ENCODE results near the gene LDAH. TPM values are rescaled to one million over a fixed set of nuclear protein-coding genes. Genes with fewer than 3 reads are reported as not detected.

LDAH gene
- total RNA-seq, 1 donor from 2014 or later, result 34.7 TPM

DNA sequence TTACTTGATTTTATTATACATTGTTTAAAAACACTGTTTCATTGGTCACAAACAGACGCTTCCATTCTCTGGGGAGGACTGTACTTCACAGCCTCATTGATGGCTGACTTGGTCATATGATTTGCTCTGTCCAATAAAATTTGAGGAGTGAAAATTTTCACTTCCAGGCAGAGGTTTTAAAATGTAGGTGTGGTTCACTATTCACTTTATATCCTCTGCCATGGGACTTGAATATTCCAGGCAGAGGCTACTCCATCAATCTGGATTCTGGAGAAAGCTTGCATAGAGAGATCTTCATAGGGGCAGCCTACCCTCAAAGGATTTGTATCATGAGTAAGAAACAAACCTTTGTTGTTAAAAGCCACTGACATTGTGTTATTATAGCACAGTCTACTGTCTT, 56.7 kb downstream of the LDAH start:
- H3K4me1 Mint-ChIP-seq (ENCODE audit: low read depth), result no peaks in the 10 kb centered on the region
- intact Hi-C loops (cut with micrococcal nuclease), result no loop called here
- H3K27ac Mint-ChIP-seq, result no peak overlapping the region
- H3K36me3 Mint-ChIP-seq (ENCODE audit: low read depth), result peaks cover 8% of the 10 kb centered on the region
- DNase-seq (ENCODE audit: low spot score), result no peak
- H3K9me3 Mint-ChIP-seq, result no peaks in the 10 kb centered on the region
- no peaks in the 10 kb centered on the region for H3K27me3 Mint-ChIP-seq (ENCODE audit: insufficient read depth)
- H3K4me3 Mint-ChIP-seq, result no peak overlapping the region

DNA sequence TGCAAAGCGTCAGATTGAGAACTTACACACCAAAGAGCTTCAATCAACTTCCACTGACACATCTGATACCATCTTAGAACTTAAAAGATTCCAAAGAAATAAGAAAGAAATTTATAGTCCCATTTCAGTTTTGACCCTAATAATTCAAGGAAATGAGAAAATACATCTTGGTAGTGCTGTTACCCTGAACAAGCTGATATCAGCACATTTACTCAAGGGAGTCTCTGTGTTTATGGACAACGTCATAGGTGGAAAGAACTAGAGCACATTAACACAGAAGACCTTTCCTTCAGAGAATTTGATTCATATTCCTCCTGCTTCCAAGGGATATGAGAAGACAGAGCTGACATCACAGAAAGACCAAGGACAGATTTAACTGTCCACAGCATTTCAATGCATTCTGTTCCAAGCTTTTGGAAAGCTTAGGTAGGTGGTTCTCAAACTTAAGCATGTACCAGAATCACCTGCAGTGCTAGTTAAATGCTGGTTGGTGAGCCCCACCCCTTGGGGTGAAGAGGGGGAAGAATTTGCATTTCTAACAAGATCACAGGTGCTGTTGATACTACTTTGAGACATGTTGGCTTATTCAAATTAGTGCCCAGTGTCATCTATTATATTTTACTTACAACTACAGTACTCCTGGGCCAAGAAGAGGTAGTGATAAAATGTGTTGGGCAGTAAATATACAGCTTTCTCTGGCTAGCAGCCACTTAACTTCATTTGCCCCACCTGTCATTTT, 59.8 kb downstream of the LDAH start:
- no peaks in the 10 kb centered on the region for H3K27me3 Mint-ChIP-seq (ENCODE audit: insufficient read depth)
- H3K4me3 Mint-ChIP-seq, result no peak overlapping the region
- H3K9me3 Mint-ChIP-seq, result peaks cover 10% of the 10 kb centered on the region
- intact Hi-C loops (cut with micrococcal nuclease), result no loop called here
- no peak for DNase-seq (ENCODE audit: low spot score)
- H3K36me3 Mint-ChIP-seq (ENCODE audit: low read depth), result peaks cover 23% of the 10 kb centered on the region
- no peak overlapping the region for H3K27ac Mint-ChIP-seq
- peaks cover 11% of the 10 kb centered on the region for H3K4me1 Mint-ChIP-seq (ENCODE audit: low read depth)

DNA sequence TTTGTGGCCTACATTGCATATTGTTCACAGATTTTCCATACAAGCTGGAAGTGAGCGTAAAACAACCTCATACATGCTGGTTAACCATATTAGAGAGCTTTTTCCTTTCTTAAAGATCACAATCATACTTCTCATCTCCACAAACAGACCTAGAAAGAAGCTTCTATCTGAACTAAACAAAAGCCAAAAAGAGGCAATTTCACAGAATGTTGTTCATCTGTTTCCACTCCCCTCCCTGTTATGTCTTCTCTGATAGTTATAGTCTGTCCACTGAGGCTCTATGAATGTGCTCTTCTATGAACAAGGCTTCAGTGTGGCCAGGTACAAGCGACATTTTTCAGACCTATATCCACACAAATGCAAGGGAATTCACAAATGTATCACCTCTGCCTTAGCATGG, 63.4 kb downstream of the LDAH start:
- intact Hi-C loops (cut with micrococcal nuclease), result loop anchor here (2.0 kb wide), 1 partner anchor 59 kb away; no protein-coding TSS in a partner anchor
- Mint-ChIP-seq H3K27me3 (ENCODE audit: insufficient read depth) (no peaks in the 10 kb centered on the region), H3K4me1 (ENCODE audit: low read depth) (peaks cover 11% of the 10 kb centered on the region), H3K9me3 (peaks cover 10% of the 10 kb centered on the region), H3K36me3 (ENCODE audit: low read depth) (peaks cover 19% of the 10 kb centered on the region), H3K27ac (peak overlapping the region; percentile 73), H3K4me3 (no peak overlapping the region)
- no peak for DNase-seq (ENCODE audit: low spot score)

GRCh38 chr2:20758997-20759396, 63.9 kb downstream of the LDAH start:
- H3K36me3 Mint-ChIP-seq (ENCODE audit: low read depth), result peaks cover 16% of the 10 kb centered on the region

GRCh38 chr2:20757405-20758090, 65.4 kb downstream of the LDAH start:
- H3K4me1 Mint-ChIP-seq (ENCODE audit: low read depth), result peaks cover 11% of the 10 kb centered on the region
- intact Hi-C loops (cut with micrococcal nuclease), result loop anchor here (2.0 kb wide), 1 partner anchor 61 kb away; no protein-coding TSS in a partner anchor
- no peak for DNase-seq (ENCODE audit: low spot score)
- no peaks in the 10 kb centered on the region for H3K27me3 Mint-ChIP-seq (ENCODE audit: insufficient read depth)
- no peak overlapping the region for H3K4me3 Mint-ChIP-seq
- H3K27ac Mint-ChIP-seq, result no peak overlapping the region
- H3K9me3 Mint-ChIP-seq, result peaks cover 10% of the 10 kb centered on the region
- H3K36me3 Mint-ChIP-seq (ENCODE audit: low read depth), result peaks cover 18% of the 10 kb centered on the region

More at GRCh38 chr2:20758997-20759396, 63.9 kb downstream of the LDAH start:
- peaks cover 10% of the 10 kb centered on the region for H3K9me3 Mint-ChIP-seq
- no peaks in the 10 kb centered on the region for H3K27me3 Mint-ChIP-seq (ENCODE audit: insufficient read depth)
- intact Hi-C loops (cut with micrococcal nuclease), result loop anchor here (2.0 kb wide), 1 partner anchor 60 kb away; no protein-coding TSS in a partner anchor
- peaks cover 11% of the 10 kb centered on the region for H3K4me1 Mint-ChIP-seq (ENCODE audit: low read depth)
- H3K4me3 Mint-ChIP-seq, result no peak overlapping the region
- H3K27ac Mint-ChIP-seq, result peak overlapping the region; percentile 73
- no peak for DNase-seq (ENCODE audit: low spot score)

- H3K27me3 Mint-ChIP-seq (ENCODE audit: insufficient read depth), result no peaks in the 10 kb centered on the region
- peaks cover 15% of the 10 kb centered on the region for H3K36me3 Mint-ChIP-seq (ENCODE audit: low read depth)
- peaks cover 4% of the 10 kb centered on the region for H3K9me3 Mint-ChIP-seq
- intact Hi-C loops (cut with micrococcal nuclease), result no loop called here
- H3K4me1 Mint-ChIP-seq (ENCODE audit: low read depth), result peaks cover 11% of the 10 kb centered on the region
- no peak overlapping the region for H3K4me3 Mint-ChIP-seq
- no peak overlapping the region for H3K27ac Mint-ChIP-seq
- DNase-seq (ENCODE audit: low spot score), result no peak
Observed at GRCh38 chr2:20755132-20755800, 67.6 kb downstream of the LDAH start.

DNA sequence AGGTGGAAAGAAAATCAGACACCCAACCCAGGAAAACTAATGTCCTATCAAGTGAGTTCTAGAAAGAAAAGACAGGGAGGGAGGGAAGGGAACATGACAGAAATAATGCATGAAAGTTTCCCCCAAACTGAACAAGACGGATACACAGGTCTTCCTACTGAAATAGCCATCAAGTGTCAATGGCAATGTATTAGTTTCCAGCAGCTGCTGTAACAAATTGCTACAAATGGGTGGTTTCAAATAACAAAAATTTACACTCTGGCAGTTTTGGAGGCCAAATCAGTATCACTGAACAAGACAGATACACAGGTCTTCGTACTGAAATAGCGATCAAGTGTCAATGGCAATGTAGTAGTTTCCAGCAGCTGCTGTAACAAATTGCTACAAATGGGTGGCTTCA, 70.6 kb downstream of the LDAH start:
- H3K27me3 Mint-ChIP-seq (ENCODE audit: insufficient read depth), result no peaks in the 10 kb centered on the region
- no peak for DNase-seq (ENCODE audit: low spot score)
- no peak overlapping the region for H3K4me3 Mint-ChIP-seq
- no peaks in the 10 kb centered on the region for H3K4me1 Mint-ChIP-seq (ENCODE audit: low read depth)
- no peaks in the 10 kb centered on the region for H3K9me3 Mint-ChIP-seq
- no peak overlapping the region for H3K27ac Mint-ChIP-seq
- intact Hi-C loops (cut with micrococcal nuclease), result no loop called here
- H3K36me3 Mint-ChIP-seq (ENCODE audit: low read depth), result peaks cover 6% of the 10 kb centered on the region

- Mint-ChIP-seq H3K4me1 (ENCODE audit: low read depth) (no peaks in the 10 kb centered on the region), H3K27ac (no peak overlapping the region), H3K27me3 (ENCODE audit: insufficient read depth) (no peaks in the 10 kb centered on the region), H3K9me3 (no peaks in the 10 kb centered on the region), H3K4me3 (no peak overlapping the region), H3K36me3 (ENCODE audit: low read depth) (peaks cover 1% of the 10 kb centered on the region)
- DNase-seq (ENCODE audit: low spot score), result no peak
- intact Hi-C loops (cut with micrococcal nuclease), result no loop called here
Observed at GRCh38 chr2:20747317-20747716, 75.6 kb downstream of the LDAH start.

- no peaks in the 10 kb centered on the region for H3K27me3 Mint-ChIP-seq (ENCODE audit: insufficient read depth)
- no peak for DNase-seq (ENCODE audit: low spot score)
- H3K27ac Mint-ChIP-seq, result no peak overlapping the region
- no peaks in the 10 kb centered on the region for H3K36me3 Mint-ChIP-seq (ENCODE audit: low read depth)
- H3K4me1 Mint-ChIP-seq (ENCODE audit: low read depth), result no peaks in the 10 kb centered on the region
- H3K9me3 Mint-ChIP-seq, result no peaks in the 10 kb centered on the region
- H3K4me3 Mint-ChIP-seq, result no peak overlapping the region
- intact Hi-C loops (cut with micrococcal nuclease), result no loop called here
Observed at GRCh38 chr2:20745924-20746555, 76.9 kb downstream of the LDAH start.

GRCh38 chr2:20744366-20745335, 78.2 kb downstream of the LDAH start:
- Mint-ChIP-seq H3K36me3 (ENCODE audit: low read depth) (no peaks in the 10 kb centered on the region), H3K4me1 (ENCODE audit: low read depth) (no peaks in the 10 kb centered on the region), H3K27ac (no peak overlapping the region)

GRCh38 chr2:20738772-20739171, 84.1 kb downstream of the LDAH start:
- Mint-ChIP-seq H3K27me3 (ENCODE audit: insufficient read depth) (no peaks in the 10 kb centered on the region), H3K4me1 (ENCODE audit: low read depth) (peaks cover 14% of the 10 kb centered on the region), H3K9me3 (no peaks in the 10 kb centered on the region), H3K4me3 (no peak overlapping the region), H3K27ac (no peak overlapping the region), H3K36me3 (ENCODE audit: low read depth) (peaks cover 23% of the 10 kb centered on the region)
- intact Hi-C loops (cut with micrococcal nuclease), result no loop called here
- DNase-seq (ENCODE audit: low spot score), result no peak

More at GRCh38 chr2:20744366-20745335, 78.2 kb downstream of the LDAH start:
- no peaks in the 10 kb centered on the region for H3K27me3 Mint-ChIP-seq (ENCODE audit: insufficient read depth)
- no peak for DNase-seq (ENCODE audit: low spot score)
- no peaks in the 10 kb centered on the region for H3K9me3 Mint-ChIP-seq
- intact Hi-C loops (cut with micrococcal nuclease), result no loop called here
- H3K4me3 Mint-ChIP-seq, result no peak overlapping the region

DNA sequence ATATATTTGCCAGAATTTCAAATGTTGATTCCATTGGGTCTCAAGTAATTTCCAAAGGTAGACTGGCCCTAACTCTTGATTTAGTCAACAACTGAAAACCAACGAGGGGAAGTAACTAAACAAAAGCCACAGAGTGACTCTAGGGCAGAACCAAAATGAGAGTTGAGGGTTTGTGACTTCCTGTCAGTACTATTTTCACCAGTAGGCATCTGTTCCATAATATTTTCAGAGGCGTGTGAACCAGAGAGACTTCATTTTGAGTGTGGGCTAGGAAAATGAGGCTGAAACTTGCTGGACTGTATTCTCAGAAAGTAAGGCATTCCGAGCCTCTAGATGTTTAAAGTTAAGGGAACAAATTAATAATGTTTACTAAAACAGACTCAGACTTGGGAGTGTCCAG, 85.4 kb downstream of the LDAH start:
- peaks cover 14% of the 10 kb centered on the region for H3K4me1 Mint-ChIP-seq (ENCODE audit: low read depth)
- H3K36me3 Mint-ChIP-seq (ENCODE audit: low read depth), result peaks cover 23% of the 10 kb centered on the region
- DNase-seq (ENCODE audit: low spot score), result no peak
- H3K9me3 Mint-ChIP-seq, result no peaks in the 10 kb centered on the region
- no peak overlapping the region for H3K27ac Mint-ChIP-seq
- H3K27me3 Mint-ChIP-seq (ENCODE audit: insufficient read depth), result no peaks in the 10 kb centered on the region
- no peak overlapping the region for H3K4me3 Mint-ChIP-seq
- intact Hi-C loops (cut with micrococcal nuclease), result no loop called here

Data from activated T-helper 1 cell treated with anti-CD3 and anti-CD28 coated beads, Interleukin-12 subunit alpha, Interleukin-12 subunit beta, Interleukin-2, Interleukin-4 antibody, amounts not matched to agents 30 ng/mL and 10 ng/mL and 1 ng/mL, durations not matched to agents 14 hours and 24 hours and 36 hours (primary cell).